GM21447 (cell line): ENCODE results near the gene JAKMIP1.

Source experiments
- ATAC-seq: cut with Tn5 transposase; IDR thresholded peaks from one replicate; pipeline ENCODE4 v1.9.1; 2021; ENCODE audit not compliant: unreplicated experiment

Gene JAKMIP1

DNA sequence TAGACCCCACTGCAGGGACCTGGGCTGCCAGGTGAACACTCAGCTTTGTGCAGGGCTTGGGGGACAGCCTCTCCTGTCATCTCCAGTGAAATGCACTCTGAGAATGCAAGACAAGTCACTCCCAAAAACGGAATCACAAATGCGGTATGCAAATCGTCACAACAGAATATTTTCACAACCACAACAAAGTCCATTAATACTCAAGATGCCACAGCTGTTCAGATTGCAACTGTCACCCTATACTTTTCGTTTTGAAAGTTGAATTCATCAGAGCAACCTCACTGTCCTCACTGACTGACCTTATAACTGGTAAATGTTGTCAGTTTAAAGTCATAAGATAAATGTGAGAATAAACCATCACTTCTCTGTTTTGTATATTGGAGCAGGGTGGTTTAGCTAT, 16.6 kb downstream of the JAKMIP1 start:
- ATAC-seq, result no peak

DNA sequence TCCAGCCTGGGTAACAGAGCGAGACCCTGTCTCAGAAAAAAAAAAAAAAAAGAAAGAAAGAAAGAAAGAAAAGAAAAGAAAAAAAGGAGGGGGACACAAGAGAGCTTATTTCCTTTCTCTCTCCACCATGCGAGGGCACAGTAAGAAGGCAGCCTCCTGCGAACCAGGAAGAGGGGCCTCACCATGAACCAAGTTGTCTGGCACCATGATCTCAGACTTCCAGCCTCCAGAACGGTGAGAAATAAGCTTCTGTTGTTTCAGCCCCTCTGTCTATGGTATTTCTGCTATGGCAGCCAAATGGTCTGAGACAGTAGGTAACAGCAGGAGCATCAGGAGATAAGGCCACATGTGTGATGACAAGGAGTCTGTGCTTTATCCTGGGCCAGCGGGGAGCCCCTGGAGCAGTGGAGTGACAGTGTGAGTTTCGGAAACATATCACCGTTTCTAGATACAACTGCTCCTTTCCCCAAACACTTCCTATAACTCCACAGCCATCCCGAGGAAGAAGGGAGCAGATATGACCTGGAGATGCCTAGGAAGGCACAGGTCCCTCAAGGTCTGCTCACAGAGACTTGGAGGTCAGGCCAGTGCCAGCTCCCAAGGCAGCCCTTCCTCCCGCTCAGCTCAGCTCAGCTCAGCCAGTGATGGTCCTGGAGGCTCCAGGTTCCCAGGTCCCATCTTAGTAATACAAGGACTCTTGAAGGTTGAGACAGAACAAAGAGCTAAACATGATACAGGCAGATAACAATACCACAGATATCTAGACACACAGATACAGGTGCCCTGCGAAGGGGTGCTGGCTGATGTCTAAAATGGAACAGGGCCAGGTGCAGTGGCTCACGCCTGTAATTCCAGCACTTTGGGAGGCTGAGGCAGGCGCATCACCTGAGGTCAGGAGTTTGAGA, 17.7 kb downstream of the JAKMIP1 start:
- ATAC-seq, result no peak

DNA sequence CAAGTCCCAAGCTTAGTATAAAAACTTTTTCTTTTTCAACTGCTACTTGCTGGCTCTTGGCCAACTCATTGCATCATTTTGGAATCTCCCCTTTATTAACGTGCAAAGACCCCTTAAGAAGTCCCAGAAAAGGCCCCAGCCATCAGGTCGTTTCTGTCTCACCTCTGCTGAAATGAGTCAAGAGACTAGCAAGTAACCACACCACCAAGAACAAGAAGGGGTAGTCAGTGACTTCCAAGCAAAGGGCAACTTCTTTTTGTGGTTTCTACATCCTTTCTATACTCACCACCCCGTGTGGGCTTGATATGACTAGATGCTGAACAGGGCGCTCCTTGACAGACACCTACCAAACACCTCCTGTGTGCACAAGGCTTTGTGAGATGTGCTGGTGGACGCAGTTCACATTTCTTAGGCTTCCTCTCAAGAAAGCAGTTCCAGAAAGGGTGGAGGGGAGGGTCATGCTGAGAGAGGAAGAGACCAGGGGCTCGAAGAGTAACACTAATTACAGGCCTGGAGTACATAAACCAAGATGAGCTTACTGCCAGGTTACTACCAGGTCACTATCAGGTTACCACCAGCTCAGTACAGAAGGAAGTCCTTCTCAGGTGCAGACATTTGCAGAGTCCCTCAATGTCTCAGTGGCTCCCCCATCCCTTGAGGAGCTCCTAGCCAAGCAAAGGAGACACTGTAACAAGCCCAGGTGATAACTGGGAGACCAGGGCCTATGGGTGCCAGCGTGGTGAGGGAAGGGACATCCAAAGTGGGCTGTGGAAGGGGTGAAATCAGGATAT, 19.3 kb downstream of the JAKMIP1 start:
- ATAC-seq, result peak; percentile 83

DNA sequence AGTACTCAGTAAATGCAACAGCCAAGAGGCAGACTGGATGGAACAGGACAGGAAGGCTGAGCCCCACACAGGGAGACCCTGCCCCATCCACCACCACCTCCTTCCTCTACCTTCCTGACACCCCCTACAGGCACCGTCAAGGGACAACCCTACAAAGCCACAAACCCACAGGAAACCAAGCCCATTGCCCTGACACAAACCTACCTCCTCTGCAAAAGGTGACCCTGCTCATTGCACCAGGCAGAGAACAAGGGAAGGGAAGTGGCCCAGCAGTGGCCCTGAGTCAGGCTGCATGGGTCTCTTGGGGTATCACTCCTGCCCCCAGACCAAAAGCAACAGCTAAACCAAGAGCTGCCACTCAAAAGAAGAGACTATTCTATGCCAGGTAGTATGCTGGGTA, 21.0 kb downstream of the JAKMIP1 start:
- no peak for ATAC-seq

DNA sequence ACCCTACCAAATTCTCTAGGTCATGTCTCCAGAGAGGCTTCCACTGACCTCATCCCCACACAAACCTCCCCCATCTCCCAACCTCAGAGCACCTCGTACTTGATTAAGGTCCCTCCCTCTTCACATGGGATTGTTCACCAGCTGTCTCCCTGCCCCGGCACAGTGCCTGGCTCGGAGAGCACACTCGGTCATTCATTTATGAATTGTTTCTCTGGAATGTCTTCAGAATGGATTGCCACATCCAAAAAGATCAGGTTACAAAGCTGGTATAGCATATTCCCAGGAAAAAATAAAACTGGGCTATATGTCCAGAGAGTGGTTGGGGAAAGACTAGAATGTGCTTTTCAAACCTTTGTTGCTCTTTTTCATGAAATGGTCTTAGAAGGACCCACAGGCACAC, 21.6 kb downstream of the JAKMIP1 start:
- no peak for ATAC-seq

DNA sequence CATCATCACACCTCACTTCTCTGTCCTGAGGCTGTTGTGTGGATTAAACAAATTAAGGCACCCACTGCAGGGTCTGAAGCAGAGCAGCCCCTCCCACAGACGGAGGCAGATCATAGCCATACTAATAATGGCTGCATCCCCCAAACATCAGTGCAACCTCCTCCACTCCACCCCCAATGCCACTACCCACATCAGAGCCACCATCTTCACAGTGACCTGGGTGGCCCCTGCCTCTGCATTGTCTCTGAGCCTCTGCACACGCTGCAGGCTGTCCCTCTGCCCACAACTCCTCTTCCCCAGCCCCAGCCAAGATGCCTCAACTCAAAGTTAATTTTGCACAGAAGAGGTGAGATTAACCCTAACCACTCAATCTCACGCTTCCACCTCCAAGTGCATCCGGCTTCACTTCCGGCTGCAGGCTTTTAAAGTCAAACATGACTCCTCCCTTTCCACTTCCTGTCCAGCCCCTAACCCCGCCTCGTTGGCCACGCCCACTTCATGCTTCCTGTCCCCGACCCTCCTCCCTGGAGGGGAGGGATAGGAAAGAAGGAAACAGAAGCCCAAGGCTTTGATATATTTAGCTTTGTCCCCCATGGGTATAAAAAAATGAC, 22.7 kb downstream of the JAKMIP1 start:
- ATAC-seq, result no peak

DNA sequence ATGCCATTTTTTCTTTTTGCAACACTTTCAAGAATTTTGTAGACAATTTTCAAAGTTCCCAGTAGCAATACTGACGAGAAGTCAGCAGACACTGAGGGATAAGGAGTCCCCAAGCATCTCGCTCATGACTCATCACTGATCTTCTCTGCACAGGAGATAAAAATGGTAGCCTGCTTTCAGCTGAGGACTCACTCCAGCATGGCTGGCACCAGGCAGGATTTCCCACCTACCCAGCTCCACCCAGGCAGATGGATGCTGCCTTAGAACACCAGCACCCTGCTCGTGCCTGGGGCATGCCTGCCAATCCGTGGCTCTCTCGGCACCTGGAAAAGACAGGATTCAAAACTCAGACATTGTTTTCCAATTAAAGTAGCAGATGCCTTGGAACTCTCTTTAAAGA, 24.9 kb downstream of the JAKMIP1 start:
- no peak for ATAC-seq

DNA sequence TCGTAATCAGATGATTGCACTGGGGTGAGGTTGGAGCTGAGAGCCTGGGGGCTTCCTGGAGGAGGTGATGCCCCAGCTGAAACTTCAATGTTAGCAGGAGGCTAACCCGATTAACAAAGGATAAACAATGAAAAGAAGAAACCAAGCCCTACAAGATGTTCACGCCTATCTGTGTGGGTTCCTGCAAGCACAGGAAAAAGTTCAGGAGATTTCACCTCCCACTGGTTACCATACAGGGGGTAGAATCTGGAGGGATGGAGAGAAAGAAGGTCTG, 27.5 kb downstream of the JAKMIP1 start:
- no peak for ATAC-seq

DNA sequence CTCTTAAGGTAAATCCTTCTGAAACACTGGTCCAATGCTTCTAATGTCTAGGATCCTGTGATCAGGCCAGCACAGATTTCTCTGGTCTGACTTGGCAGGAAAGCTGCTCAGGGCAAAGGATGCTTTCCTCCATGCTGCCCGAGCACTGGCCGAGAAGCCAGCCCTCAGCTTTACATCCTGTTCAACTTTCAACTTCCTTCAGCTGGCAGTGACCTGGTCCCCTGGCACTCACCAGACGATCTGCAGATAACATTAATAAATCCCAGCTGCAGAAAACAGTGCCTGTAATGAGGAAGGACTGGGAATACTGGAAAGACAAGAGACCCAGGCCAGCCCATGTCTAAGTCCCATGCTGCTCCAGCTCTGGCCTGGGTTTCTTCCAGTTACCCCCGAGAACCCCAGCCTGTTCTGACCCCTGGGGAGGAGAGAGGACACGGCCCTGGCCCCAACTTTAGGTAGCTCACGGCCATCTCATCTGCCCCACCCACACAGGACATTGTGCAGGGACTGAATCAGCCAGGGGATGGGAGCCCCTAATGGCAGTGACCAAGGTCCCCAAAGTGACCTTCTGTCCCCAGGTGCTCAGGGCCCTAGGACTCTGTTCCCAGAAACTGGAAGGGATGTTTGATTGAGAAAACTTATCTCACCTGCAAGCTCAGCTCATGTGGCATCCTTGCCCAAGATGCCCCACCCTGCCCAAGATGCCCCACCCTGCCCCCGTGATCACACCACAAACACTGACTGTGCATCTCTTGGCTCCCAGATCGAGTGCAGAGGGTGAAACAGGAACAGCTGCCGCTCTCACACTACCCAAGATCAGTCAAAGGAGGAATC, 28.0 kb downstream of the JAKMIP1 start:
- no peak for ATAC-seq

DNA sequence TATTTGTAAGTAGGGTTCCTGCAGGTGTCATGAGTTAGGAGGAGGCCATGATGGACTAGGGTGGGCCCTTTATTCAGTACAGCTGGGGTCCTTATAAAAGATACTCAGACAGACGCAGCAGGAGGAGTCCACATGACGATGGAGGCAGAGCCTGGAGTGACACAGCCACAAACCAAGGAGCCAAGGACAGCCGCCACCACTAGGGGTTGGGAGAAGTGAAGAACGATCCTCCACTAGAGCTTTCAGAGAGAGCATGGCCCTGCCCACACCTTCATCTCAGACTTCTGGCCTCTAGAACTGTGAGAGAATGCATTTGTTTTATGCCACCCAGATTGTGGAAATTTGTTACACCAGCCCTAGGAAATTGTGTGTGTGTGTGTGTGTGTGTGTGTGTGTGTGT, 31.1 kb downstream of the JAKMIP1 start:
- no peak for ATAC-seq

DNA sequence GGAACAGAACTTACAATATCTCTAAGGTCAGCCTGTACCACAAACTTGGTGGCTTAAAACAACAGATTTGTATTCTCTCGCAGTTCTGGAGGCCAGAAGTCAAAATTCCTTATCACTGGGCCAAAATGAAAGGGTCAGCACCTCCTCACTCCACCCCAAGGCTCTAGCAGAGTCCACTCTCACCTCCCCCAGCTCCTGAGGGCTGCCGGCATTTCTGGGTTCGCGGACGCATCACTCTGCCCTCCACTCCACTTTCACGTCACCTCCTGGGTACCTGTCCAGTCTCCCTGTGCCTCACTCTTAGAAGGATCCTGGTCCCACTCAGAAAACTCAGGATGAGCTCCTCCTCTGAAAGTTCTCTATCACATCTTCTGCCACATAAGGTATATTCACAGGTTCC, 34.6 kb downstream of the JAKMIP1 start:
- no peak for ATAC-seq

DNA sequence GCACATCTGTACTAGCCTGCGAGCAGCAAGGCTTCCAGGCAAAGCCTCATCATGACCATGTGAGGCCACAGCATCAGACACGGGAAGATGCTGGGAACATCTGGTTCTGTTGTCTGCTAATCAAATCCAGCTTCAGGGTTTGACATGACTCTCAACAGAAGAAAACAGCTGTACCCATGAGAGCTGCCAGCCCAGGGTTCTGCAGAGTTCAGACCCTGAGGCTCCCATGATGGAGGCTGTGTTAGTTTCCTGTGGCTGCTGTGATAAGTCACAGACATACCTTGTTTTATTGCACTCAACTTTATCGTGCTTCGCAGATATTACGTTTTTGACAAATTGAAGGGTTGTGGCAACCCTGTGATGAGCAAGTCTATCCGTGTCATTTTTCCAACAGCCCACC, 37.5 kb downstream of the JAKMIP1 start:
- no peak for ATAC-seq

DNA sequence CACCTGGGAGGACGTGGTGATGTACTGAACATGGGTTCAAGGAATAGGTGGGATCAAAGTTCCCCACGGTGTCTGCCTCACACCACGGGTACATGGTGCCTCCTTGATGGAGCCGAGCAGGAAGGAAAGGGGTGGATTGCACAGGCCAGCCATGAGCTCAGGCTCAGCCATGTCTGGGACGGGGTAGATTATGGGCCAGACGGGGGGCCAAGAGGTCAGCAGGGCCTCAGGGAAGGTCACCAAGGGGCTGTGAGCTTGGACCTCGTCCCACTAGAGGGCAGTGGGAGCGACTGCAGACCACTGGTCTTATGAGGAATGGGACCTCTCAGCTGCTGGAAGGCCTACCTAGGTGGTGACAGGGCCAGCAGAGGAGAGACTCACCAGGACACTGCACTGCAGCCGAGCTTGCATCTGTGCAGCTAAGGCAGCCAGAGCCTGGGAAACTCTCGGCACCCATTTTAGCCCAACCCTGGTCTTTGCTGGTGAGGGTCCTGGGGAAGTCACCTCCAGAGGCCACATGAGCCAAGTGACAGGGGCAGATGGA, 38.4 kb downstream of the JAKMIP1 start:
- no peak for ATAC-seq

DNA sequence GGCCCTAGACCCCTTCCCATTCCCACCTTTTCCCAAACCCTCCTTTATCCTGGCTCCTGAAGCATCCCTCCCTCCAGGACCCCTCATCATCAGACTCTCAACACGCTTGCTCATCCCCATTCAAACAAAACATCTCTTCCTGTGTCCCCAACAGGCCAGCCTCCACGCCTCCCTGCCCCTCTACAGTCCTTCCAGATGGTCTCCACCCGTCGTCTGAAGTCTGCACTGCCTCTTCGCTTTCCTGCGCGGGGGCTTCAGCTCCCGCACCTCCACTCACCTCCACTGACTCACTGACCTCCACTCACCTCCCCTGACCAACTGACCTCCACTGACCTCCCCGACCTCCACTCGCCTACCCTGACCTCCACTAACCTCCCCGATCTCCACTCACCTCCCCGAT, 39.8 kb downstream of the JAKMIP1 start:
- no peak for ATAC-seq

DNA sequence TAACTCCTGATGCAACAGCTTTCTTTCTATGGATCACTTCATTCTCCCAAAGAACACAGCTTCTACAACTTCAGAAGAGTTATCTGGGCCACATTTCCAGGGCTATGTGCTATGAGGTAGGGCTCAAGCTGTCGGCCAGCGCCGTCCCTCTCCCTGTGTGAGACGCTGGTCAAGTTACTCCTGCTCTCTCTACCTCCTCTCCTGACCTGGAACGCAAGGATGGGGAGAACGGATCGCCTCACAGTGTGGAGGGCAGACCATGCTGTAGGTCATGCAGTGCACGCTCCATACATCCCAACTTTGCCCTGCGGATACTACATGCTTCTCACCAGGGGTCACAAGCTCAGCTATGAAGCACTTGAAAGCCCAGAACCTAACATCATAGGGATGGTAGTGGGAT, 42.4 kb downstream of the JAKMIP1 start:
- ATAC-seq, result no peak

DNA sequence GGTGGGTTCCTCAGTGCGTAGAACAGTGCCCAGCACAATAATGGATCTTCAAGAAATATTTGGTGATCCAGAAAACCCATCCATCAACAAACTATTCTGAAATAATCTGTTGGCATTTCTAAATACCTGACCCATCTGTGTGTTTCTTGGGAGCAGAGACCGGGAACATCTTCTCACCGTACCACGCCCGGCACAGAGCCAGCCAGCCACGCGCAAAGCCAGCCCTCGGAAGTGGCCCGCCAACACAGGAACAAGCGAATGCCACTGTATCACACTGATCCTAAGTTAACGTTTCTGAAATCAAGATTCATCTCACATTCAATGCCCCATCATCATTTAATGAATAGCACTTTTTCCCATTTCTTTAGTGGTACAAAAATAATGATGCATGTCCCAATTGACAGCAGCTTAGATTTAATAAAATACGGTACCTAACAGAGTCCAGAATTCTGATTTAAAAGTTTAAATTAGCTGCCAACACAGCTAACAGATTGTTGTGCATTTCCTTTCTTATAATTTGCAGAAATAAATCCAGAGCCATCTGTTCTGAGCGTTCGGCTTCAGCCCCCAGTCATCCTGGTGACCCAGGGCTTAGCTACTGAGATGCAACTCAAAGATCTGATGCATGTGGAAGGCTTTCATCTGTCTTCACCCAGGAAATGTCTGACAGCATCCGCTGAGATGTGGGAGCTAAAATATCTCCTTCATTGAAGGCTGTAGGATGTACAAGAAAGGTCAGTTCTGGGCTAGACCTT, 44.2 kb downstream of the JAKMIP1 start:
- no peak for ATAC-seq

DNA sequence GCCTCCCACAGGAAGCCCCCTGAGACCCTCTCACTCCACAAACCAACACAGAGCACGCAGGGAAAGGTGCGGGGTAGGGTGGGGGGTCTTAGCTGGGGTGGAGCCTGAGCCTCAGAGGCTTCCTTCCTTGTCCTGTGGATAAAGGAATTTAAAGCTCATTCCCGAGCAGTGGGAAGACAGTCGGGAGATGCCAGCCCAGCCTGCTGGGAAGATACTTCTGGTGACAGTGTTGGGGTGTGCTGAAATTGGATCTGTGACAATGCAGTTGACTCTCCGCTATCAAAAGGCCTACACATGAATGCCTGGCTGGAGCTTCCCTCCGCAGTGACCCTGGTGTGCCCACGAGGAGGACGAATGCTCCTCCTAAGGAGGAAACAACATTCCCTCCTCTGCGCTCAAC, 45.5 kb downstream of the JAKMIP1 start:
- no peak for ATAC-seq

DNA sequence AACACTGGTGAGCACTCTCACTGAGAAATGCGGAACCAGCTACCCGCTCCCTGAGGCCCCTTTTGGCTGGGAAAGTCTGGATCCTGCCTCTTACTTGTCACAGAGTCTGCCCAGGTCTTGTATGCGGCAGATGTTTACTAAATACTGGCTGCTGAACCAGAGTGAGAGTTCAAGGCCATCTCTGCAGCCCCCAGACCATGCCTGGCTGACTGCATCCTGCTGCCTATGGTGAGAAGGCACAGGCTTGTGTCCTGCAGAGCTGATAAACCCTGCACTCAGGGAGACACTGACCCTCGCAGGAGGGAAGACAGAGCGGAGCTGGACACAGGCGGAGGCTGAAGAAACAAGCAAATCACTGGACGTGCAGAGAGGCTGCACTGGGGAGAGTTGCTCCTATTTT, 46.5 kb downstream of the JAKMIP1 start:
- no peak for ATAC-seq

DNA sequence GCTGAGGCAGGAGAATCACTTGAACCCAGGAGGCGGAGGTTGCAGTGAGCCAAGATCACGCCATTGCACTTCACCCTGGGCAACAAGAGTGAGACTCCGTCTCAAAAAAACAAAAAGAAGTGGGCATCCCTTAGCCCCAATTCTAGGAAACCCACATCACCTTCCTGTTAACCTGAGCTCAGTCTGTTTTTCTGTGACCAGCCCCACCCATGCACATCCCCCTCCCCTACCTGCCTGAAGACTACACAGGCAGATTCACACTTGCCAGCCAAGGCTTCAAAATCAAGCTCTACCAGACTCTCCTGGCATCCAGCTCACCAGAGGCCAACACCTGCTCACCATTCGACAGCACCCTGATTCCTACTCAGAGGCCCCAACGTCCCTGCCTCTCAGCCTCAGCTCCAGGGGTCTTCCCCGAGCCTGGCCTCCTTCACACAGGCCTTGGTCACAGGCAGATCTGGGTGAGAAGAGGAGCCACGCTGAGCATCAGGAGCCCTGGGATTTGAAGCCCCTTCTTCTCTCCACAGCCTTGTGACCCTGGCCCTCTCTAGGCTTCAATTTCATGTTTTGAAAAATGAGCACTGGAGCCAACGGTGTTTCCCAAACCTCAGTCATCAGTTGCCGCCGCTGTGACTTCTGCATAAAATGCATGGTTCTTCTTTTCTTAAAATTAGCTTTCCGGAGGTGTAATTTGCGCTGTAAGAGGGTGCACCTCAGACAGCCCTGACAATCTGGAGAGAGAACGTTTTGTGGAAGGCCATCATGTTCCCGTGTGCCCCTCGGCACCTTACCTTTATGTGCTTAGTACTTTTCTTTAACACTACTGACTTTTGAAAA, 47.3 kb downstream of the JAKMIP1 start:
- ATAC-seq, result no peak
